ENCODE results near the gene CACNG7.
"Not testable (repeated sequence)": the region's sequence is repeated elsewhere in the genome, so short reads cannot be mapped to it uniquely, and the experiment has no call there.

Gene CACNG7

DNA sequence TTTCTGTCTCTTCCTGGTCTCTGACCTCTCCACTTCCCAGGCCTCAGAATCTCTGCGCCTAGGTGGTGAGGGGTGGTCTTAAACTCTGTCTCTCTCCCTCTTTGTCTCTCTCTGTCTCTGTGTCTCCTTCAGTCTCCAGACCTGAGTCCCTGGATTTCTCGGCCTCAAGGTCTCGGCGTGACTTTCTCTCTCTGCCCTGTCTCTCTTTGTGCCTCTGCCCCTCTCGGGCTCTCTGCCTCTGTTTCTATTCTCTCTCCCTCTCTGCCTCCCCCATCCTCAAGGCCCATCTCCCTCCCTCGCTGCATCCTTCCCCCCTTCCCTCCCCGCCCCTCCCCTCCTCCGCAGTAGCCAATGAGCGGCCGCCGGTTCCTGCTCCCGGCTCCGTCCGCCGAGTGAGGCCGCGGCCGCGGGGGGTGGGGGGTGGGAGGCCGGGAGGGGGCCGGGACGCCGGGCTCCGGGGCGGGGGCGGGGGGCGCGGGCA lies at the start of gene CACNG7:
Gene CACNG7 (plus strand): TSS at position 344 of the 481 bp plus-strand sequence. CDS start 3,554 bp downstream, outside the sequence.
- no peak for DNase-seq

DNA sequence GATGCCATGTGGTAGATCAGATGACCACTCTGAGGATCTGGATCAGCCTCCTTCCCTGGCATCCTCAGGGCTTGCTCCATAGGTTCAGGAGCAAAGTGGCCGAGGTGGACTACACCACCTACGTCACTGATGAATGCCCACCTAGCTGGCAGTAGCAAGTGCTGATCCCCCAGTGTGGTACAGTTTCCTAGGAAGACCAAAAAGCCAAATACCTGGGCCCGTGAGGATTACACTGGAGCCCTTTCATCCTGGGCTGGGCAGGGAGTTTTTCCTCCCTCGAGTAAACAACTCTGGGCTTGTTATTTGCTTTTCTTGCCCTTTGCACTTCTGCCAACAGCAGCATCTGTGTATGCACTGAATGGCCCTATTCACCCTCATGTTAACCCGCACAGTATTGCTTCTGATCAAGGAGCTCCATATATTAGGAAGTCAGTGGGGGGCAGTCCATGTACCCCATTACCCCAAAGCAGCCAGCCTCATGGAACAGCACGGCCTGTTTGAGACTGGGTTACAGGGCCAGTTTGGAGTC lies 44.7 kb upstream of the CACNG7 start:
- DNase-seq = no peak

DNA sequence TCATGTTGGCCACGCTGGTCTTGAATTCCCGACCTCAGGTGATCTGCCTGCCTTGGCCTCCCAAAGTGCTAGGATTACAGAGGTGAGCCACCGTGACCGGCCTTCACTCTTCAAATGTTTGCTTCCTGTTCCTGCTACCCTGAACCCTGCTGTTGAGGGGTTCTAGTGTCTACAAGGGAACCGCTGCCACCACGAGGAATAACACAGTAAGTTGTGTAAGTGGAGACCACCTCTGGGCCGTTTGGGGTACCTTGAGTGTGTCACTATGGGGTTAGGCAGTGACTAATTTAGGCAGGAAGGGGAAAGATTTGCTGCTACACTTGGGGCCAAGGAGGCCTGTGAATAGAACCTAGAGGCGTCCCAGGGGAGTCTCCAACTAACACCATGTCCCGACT lies 43.6 kb upstream of the CACNG7 start:
- DNase-seq = no peak

- DNase-seq = no peak
These were observed 42.9 kb upstream of the CACNG7 start for GRCh38 chr19:53865918-53866864.

DNA sequence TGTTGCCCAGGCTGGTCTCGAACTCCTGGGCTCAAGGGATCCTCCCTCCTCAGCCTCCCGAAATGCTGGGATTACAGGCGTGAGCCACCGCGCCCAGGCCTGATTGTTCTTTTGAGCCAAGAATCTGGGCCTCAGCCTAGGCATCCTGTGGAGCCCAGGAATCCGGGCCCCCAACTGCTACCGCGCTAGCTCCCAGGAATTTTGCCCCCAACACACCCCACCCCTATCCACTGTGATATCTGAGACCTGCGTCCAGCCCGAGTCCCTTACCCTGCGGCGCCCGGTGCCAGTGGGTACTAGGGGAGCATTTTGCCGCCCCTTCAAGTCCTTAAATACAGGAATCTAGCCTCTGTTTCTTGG lies 42.2 kb upstream of the CACNG7 start:
- DNase-seq = no peak

GRCh38 chr19:53867225-53868090 lies 41.6 kb upstream of the CACNG7 start, which contains the start of gene MYADM:
Gene MYADM, plus strand, starts transcription at chr19:53867883. Its CDS starts 5,647 bp downstream, at chr19:53873530.
- DNase-seq = peak; percentile 81

GRCh38 chr19:53868091-53868891 lies 40.8 kb upstream of the CACNG7 start:
- no peak for DNase-seq

DNA sequence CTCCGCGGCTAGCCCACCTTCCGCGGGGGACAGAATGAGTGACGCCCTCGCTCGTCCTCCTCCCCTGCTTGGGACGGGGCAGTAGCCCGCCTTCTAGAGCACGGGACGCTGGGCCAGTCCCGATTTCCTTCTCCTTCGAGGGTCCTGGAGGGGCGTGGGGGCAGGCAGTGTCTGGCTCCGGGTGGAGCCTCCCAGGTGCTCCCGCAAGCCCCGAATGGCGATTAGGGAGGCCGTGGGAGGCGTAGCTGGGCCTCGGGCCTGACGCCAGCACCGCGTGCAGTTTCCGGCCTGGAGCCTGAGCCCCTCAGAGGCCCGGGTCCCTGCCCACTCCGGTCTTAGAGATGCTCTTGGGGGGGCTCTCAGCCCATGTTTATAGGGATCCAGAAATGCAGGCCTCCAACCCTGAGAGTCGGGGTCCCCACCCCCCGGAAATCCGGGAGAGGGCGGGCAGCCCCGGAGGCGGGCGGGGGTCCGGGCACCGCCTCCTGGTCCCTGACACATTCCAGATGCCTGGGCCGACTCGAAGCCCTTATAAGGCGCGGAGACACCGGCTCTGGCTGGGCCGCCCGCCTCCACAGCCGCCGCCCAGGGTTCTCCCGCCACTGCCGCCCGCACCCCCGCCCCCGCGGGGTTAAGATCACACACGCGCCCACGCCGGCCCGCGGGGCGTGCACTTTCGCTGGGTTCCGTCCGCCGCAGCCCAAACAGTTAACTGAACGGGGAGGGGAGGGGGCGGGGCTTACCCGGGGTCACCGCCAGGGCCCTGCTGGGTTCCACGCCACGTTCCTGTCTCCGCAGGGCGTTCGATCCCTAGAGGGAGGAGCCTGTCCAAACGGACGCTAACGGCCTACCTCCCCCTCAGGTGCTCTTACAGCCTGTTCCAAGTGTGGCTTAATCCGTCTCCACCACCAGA lies 39.9 kb upstream of the CACNG7 start:
- DNase-seq = peak; percentile 9

GRCh38 chr19:53869805-53870484 lies 39.1 kb upstream of the CACNG7 start:
- not testable (repeated sequence) for DNase-seq

DNA sequence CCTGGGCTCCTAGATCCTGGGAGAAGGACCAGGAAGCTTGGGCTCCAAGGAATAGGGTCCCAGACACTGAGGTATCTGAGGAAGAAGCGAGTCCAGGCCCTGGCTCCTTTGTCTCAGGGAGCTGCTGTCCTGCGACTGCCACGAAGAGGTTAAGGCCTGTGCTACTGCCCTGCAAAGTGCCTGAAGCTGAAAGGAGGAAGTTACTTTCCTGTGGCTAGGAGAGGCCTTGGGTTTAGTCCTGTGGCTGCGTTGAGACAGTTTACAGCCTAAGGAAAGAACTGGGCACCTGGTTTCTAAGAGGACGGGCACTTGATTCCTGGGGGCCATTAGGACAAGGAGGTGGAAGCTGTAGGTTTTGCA lies 38.6 kb upstream of the CACNG7 start:
- DNase-seq = no peak

DNA sequence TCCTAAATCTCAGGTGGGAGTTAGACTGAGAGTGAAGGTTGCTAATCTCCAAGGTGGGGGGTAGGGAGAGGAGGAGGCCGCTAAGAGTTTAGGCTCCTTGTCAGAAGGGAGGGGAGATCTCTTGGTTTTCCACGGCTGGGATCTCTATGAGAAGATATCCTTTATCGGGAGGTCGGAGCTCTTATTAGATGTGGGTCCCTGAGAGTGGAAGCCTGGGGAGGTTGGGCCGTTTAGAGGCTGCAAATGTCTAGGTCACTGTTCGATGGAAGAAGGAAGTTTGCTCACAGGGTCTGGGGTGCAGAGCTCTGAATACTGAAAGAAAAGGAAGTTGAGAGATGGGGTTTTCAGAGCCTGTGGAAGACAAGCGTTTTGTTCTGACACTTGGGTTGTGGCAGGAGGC lies 37.6 kb upstream of the CACNG7 start:
- no peak for DNase-seq

DNA sequence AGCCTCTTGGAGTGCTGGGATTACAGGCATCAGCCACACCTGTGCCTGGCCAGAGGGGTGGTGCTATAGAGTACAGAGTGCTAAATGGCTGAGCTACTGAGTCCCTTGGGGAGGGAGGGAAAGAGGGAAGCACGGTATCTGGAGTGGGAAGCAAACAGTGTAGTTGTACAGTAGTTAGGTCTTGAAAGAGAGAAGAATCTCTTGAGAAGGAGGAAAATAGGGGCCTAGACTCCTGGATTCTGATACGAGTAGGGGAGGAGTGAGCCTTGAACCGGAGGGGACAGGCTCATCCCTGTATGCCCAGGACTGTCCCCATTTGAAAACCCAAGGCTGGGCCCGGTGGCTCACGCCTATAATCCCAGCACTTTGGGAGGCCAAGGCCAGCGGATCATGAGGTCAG lies 36.3 kb upstream of the CACNG7 start:
- no peak for DNase-seq

DNA sequence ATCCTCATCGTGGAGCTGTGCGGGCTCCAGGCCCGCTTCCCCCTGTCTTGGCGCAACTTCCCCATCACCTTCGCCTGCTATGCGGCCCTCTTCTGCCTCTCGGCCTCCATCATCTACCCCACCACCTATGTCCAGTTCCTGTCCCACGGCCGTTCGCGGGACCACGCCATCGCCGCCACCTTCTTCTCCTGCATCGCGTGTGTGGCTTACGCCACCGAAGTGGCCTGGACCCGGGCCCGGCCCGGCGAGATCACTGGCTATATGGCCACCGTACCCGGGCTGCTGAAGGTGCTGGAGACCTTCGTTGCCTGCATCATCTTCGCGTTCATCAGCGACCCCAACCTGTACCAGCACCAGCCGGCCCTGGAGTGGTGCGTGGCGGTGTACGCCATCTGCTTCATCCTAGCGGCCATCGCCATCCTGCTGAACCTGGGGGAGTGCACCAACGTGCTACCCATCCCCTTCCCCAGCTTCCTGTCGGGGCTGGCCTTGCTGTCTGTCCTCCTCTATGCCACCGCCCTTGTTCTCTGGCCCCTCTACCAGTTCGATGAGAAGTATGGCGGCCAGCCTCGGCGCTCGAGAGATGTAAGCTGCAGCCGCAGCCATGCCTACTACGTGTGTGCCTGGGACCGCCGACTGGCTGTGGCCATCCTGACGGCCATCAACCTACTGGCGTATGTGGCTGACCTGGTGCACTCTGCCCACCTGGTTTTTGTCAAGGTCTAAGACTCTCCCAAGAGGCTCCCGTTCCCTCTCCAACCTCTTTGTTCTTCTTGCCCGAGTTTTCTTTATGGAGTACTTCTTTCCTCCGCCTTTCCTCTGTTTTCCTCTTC lies 35.1 kb upstream of the CACNG7 start:
- DNase-seq = no peak

- DNase-seq = no peak
These were observed 34.5 kb upstream of the CACNG7 start for GRCh38 chr19:53874606-53874990.

GRCh38 chr19:53875602-53876325 lies 33.3 kb upstream of the CACNG7 start:
- no peak for DNase-seq

GRCh38 chr19:53876651-53877224 lies 32.3 kb upstream of the CACNG7 start:
- no peak for DNase-seq

DNA sequence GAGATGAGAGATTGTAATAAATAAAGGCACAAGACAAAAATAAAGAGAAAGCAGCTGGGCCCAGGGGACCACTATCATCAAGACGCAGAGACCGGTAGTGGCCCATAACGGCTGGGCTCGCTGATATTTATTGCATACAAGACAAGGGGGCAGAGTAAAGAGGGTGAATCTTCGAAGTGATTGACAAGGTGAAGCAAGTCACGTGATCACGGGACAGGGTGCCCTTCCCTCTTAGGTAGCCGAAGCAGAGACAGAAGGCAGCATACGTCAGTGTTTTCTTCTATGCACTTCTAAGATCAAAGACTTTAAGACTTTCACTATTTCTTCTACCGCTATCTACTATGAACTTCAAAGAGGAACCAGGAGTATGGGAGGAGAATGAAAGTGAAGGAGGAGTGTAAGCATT lies 31.7 kb upstream of the CACNG7 start:
- no peak for DNase-seq

DNA sequence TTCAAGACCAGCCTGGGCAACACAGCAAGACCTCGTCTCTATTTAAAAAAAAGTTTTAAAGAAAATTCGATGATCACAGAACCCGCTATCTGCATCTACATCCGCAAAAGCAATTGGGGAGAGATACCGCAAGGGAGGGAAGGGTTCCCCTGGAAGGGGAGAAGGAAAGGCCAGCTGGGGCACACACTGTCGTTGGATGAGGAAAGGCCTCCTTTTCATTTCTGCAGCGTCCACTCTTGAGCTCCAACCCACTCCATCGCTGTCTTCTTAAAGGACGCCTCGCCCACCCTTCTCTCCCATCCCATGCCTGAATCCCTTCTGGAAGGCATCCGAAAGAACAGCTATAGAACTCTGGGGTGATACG lies 30.3 kb upstream of the CACNG7 start:
- no peak for DNase-seq

All from NCI-H1048 (cell line).